Trophoblast cell (in vitro differentiated cells and primary cell): ENCODE results near the gene LRRC7.

Source experiments
- DNase-seq, 2 donors: peaks; one replicate each; pipeline ENCODE4 v3.0.0-alpha.2; 2016
- H2AFZ ChIP-seq: 2 replicates; pipeline ENCODE4 v1.6.1; 2013; ENCODE audit warnings: low read length, moderate library complexity, mild to moderate bottlenecking; ENCODE audit not compliant: insufficient read depth, poor library complexity
- H2AK5ac ChIP-seq: 2 replicates; pipeline ENCODE4 v1.6.1; 2013; ENCODE audit warnings: mild to moderate bottlenecking, low read length
- H2BK120ac ChIP-seq: 2 replicates; pipeline ENCODE4 v1.6.1; 2013; ENCODE audit warnings: low read length, mild to moderate bottlenecking, moderate library complexity; ENCODE audit not compliant: insufficient read depth, poor library complexity
- H2BK12ac ChIP-seq: 2 replicates; pipeline ENCODE4 v1.6.1; 2013; ENCODE audit warnings: mild to moderate bottlenecking, low read length, moderate library complexity
- H2BK5ac ChIP-seq: 2 replicates; pipeline ENCODE4 v1.6.1; 2013; ENCODE audit warnings: low read length, low read depth, moderate library complexity, mild to moderate bottlenecking; ENCODE audit not compliant: poor library complexity
- H3K14ac ChIP-seq: 2 replicates; pipeline ENCODE4 v1.6.1; 2013; ENCODE audit warnings: mild to moderate bottlenecking, low read length
- H3K18ac ChIP-seq: 2 replicates; pipeline ENCODE4 v1.6.1; 2013; ENCODE audit warnings: mild to moderate bottlenecking, low read length
- H3K23ac ChIP-seq: 2 replicates; pipeline ENCODE4 v1.6.1; 2013; ENCODE audit warnings: low read length
- H3K27ac ChIP-seq: 2 replicates; pipeline ENCODE4 v1.5.1; 2013; ENCODE audit warnings: low read depth, mild to moderate bottlenecking, inconsistent platforms, low read length, moderate library complexity
- H3K27me3 ChIP-seq: 2 replicates; pipeline ENCODE4 v1.6.1; 2013; ENCODE audit warnings: inconsistent platforms, mild to moderate bottlenecking, low read length, moderate library complexity; ENCODE audit not compliant: insufficient read depth
- H3K36me3 ChIP-seq, 2 experiments: 1 replicate in 1 of 2; 2 replicates in 1 of 2; pipeline ENCODE4 v1.6.1; 2013; ENCODE audit warnings: low read length in 2 of 2, mild to moderate bottlenecking in 2 of 2, moderate library complexity in 1 of 2; ENCODE audit not compliant: insufficient read depth in 2 of 2, control insufficient read depth in 1 of 2
- H3K4ac ChIP-seq: 2 replicates; pipeline ENCODE4 v1.6.1; 2013; ENCODE audit warnings: low read depth, mild to moderate bottlenecking, low read length, moderate library complexity
- H3K4me1 ChIP-seq, 2 experiments: 1 replicate in 1 of 2; 2 replicates in 1 of 2; pipeline ENCODE4 v1.6.1; 2013; ENCODE audit warnings: low read length in 2 of 2, mild to moderate bottlenecking in 2 of 2, moderate library complexity in 1 of 2; ENCODE audit not compliant: insufficient read depth in 2 of 2, control insufficient read depth in 1 of 2
- H3K4me2 ChIP-seq: 2 replicates; pipeline ENCODE4 v1.6.1; 2013; ENCODE audit warnings: inconsistent platforms, mild to moderate bottlenecking, low read length, moderate library complexity
- H3K4me3 ChIP-seq: 2 replicates; pipeline ENCODE4 v1.5.1; 2013; ENCODE audit warnings: mild to moderate bottlenecking, low read depth, low read length, inconsistent platforms
- H3K79me1 ChIP-seq: one replicate; pipeline ENCODE4 v1.6.1; 2013; ENCODE audit warnings: low read length
- H3K79me2 ChIP-seq: 2 replicates; pipeline ENCODE4 v1.6.1; 2013; ENCODE audit warnings: low read length, mild to moderate bottlenecking; ENCODE audit not compliant: control insufficient read depth, insufficient read depth, poor library complexity
- H3K9ac ChIP-seq: 2 replicates; pipeline ENCODE4 v1.6.1; 2013; ENCODE audit warnings: mild to moderate bottlenecking, low read length
- H3K9me3 ChIP-seq: 2 replicates; pipeline ENCODE4 v1.6.1; 2013; ENCODE audit warnings: low read depth, mild to moderate bottlenecking, control low read depth, inconsistent platforms, low read length; ENCODE audit not compliant: insufficient read depth
- H4K12ac ChIP-seq: 2 replicates; pipeline ENCODE4 v1.6.1; 2013; ENCODE audit warnings: low read depth, mild to moderate bottlenecking, low read length, moderate library complexity
- H4K8ac ChIP-seq: 2 replicates; pipeline ENCODE4 v1.6.1; 2013; ENCODE audit warnings: low read depth, mild to moderate bottlenecking, low read length, moderate library complexity
- H4K91ac ChIP-seq: one replicate; pipeline ENCODE4 v1.6.1; 2013; ENCODE audit warnings: low read depth, mild to moderate bottlenecking, low read length, moderate library complexity
- WGBS: extraction: QIAGEN DNeasy Blood & Tissue Kit; methylation state at CpG from one replicate; pipeline ENCODE4 v1.1.7; 2013; ENCODE audit warnings: missing lambda C conversion rate; ENCODE audit not compliant: insufficient read length, insufficient coverage; ENCODE audit errors: extremely low coverage; 5-methylcytosine and 5-hydroxymethylcytosine counted together

The LRRC7 gene

GRCh38 chr1:69852151-69852550 is 284.4 kb downstream of the LRRC7 start:
- Histone ChIP-seq H3K4me2 (no peak overlapping the region), H2AFZ (no peak overlapping the region), H3K36me3 (no peaks in the 10 kb centered on the region), H3K4me3 (no peak overlapping the region), H3K27ac (no peak overlapping the region), H2BK120ac (no peak overlapping the region), H3K9ac (no peak overlapping the region), H3K23ac (no peak overlapping the region), H3K4me1 (no peaks in the 10 kb centered on the region), H3K9me3 (no peaks in the 10 kb centered on the region), H3K27me3 (no peaks in the 10 kb centered on the region), H3K79me1 (no peaks in the 10 kb centered on the region), H3K79me2 (no peaks in the 10 kb centered on the region), H2BK5ac (no peak overlapping the region), H3K14ac (no peak overlapping the region), H4K8ac (no peak overlapping the region), H4K12ac (no peak overlapping the region), H2AK5ac (no peak overlapping the region), H2BK12ac (no peak overlapping the region), H3K4ac (no peak overlapping the region), H3K18ac (no peak overlapping the region), H4K91ac (no peak overlapping the region)
- WGBS = no CpG with 5 or more reads among the region's 4 CpGs
- DNase-seq = no peak

DNA sequence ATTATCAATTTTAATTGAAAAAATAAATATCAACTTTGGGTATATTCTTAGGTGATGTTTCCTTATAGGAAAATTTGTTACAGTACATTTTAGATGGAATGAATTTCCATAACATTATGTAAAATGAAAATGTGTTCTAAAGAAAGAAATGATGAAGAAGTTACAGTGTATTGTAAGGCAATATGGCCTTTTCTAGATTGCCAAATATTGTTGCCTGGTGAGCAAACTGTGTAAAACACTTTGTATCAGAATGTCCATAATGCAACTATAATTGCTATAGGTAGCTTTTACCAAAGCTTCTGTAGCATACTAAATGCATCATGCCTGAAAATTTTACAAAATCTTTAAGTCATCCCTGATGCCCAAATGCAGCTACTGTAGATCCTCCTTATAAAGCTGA is 285.0 kb downstream of the LRRC7 start:
- Histone ChIP-seq H3K14ac (no peak overlapping the region), H3K18ac (no peak overlapping the region), H3K79me2 (no peaks in the 10 kb centered on the region), H3K36me3 (no peaks in the 10 kb centered on the region), H3K4me2 (no peak overlapping the region), H3K9me3 (no peaks in the 10 kb centered on the region), H2BK5ac (no peak overlapping the region), H3K79me1 (no peaks in the 10 kb centered on the region), H4K8ac (no peak overlapping the region), H4K91ac (no peak overlapping the region), H3K4me3 (no peak overlapping the region), H4K12ac (no peak overlapping the region), H2BK120ac (no peak overlapping the region), H3K27me3 (no peaks in the 10 kb centered on the region), H3K4me1 (no peaks in the 10 kb centered on the region), H2AFZ (no peak overlapping the region), H3K9ac (no peak overlapping the region), H2AK5ac (no peak overlapping the region), H3K27ac (no peak overlapping the region), H2BK12ac (no peak overlapping the region), H3K23ac (no peak overlapping the region), H3K4ac (no peak overlapping the region)
- DNase-seq = no peak

DNA sequence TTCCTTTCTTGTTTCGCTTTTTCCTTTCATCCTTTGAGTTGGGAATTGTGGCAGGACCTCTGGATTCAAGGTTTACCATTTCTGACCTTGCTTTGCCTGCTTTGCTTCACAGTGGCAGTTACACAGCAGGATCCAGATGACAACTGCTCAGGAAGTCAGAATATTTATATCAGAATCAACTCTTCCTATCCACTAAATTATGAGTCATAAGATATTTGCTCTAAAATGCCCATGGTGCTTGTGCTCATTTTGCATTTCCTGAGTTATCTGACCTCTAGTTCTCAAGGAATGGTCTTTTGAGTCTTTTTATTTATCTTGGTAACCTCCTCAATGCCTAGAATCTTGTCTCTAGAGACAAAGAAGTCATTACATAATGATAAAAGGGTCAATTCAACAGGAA is 290.8 kb downstream of the LRRC7 start:
- H2BK120ac ChIP-seq = no peak overlapping the region
- no peaks in the 10 kb centered on the region for H3K9me3 ChIP-seq
- H3K27me3 ChIP-seq = no peaks in the 10 kb centered on the region
- no peak overlapping the region for H3K14ac ChIP-seq
- H3K4ac ChIP-seq = no peak overlapping the region
- H4K12ac ChIP-seq = no peak overlapping the region
- H3K23ac ChIP-seq = no peak overlapping the region
- no peak overlapping the region for H2BK5ac ChIP-seq
- H3K4me2 ChIP-seq = no peak overlapping the region
- no CpG with 5 or more reads among the region's 1 CpG for WGBS
- no peaks in the 10 kb centered on the region for H3K36me3 ChIP-seq
- no peak overlapping the region for H2AFZ ChIP-seq
- no peak overlapping the region for H3K9ac ChIP-seq
- H4K8ac ChIP-seq = no peak overlapping the region
- H4K91ac ChIP-seq = no peak overlapping the region
- H3K79me2 ChIP-seq = no peaks in the 10 kb centered on the region
- H3K27ac ChIP-seq = no peak overlapping the region
- H3K79me1 ChIP-seq = no peaks in the 10 kb centered on the region
- no peak overlapping the region for H3K4me3 ChIP-seq
- H2AK5ac ChIP-seq = no peak overlapping the region
- H3K18ac ChIP-seq = no peak overlapping the region
- H2BK12ac ChIP-seq = no peak overlapping the region
- DNase-seq = no peak
- H3K4me1 ChIP-seq = no peaks in the 10 kb centered on the region

DNA sequence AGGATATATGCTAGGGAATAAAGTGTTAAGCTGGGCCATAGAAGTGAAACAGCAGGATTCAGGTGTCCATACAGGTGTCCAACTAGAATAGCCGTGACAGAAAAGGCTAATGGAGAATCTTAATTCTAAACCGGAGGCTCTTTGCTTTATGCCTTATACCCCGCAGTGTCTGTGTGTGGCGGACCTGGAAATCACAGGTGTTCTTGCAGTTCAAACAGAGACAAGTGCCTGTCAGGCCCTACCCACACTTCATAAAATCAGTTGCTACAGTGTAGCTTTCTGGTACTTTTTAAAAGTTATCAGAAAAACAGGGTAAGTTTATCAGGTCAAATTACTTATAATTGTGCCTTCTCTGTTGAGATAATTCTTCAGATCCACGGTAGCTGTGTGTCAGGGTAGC is 293.9 kb downstream of the LRRC7 start:
- Histone ChIP-seq H3K9me3 (no peaks in the 10 kb centered on the region), H2BK120ac (no peak overlapping the region), H2AK5ac (no peak overlapping the region), H3K4me1 (no peaks in the 10 kb centered on the region), H3K4me3 (no peak overlapping the region), H3K9ac (no peak overlapping the region), H4K12ac (no peak overlapping the region), H3K23ac (no peak overlapping the region), H3K27me3 (no peaks in the 10 kb centered on the region), H3K4me2 (no peak overlapping the region), H3K27ac (no peak overlapping the region), H4K8ac (no peak overlapping the region), H3K14ac (no peak overlapping the region), H2AFZ (no peak overlapping the region), H3K36me3 (no peaks in the 10 kb centered on the region), H4K91ac (no peak overlapping the region), H3K4ac (no peak overlapping the region), H2BK12ac (no peak overlapping the region), H3K79me1 (no peaks in the 10 kb centered on the region), H3K79me2 (no peaks in the 10 kb centered on the region), H2BK5ac (no peak overlapping the region), H3K18ac (no peak overlapping the region)
- no CpG with 5 or more reads among the region's 5 CpGs for WGBS
- no peak for DNase-seq

- no peak overlapping the region for H3K27ac ChIP-seq
- DNase-seq = no peak
- H3K4ac ChIP-seq = no peak overlapping the region
- no peaks in the 10 kb centered on the region for H3K27me3 ChIP-seq
- no peaks in the 10 kb centered on the region for H3K79me2 ChIP-seq
- no peaks in the 10 kb centered on the region for H3K4me1 ChIP-seq
- H3K23ac ChIP-seq = no peak overlapping the region
- no peak overlapping the region for H3K4me2 ChIP-seq
- H3K79me1 ChIP-seq = no peaks in the 10 kb centered on the region
- H3K4me3 ChIP-seq = no peak overlapping the region
- H2BK12ac ChIP-seq = no peak overlapping the region
- no peak overlapping the region for H2AFZ ChIP-seq
- no CpG with 5 or more reads among the region's 1 CpG for WGBS
- no peak overlapping the region for H4K8ac ChIP-seq
- no peak overlapping the region for H3K18ac ChIP-seq
- no peak overlapping the region for H2AK5ac ChIP-seq
- no peak overlapping the region for H3K9ac ChIP-seq
- H2BK5ac ChIP-seq = no peak overlapping the region
- H4K91ac ChIP-seq = no peak overlapping the region
- H2BK120ac ChIP-seq = no peak overlapping the region
- H4K12ac ChIP-seq = no peak overlapping the region
- H3K9me3 ChIP-seq = no peaks in the 10 kb centered on the region
- no peaks in the 10 kb centered on the region for H3K36me3 ChIP-seq
- H3K14ac ChIP-seq = no peak overlapping the region
Measured at GRCh38 chr1:69862906-69863305, 295.2 kb downstream of the LRRC7 start.
